ENCODE measurements around the gene NDST3. TPM values are rescaled to one million over a fixed set of nuclear protein-coding genes. Genes with fewer than 3 reads are reported as not detected.
A peak's percentile ranks its signal among the peaks of the same experiment; 100 is the strongest.

NDST3 gene
- total RNA-seq, 1 donor from 2014 or later, result 0.49 TPM

- Mint-ChIP-seq H3K27ac (no peak overlapping the region), H3K9me3 (no peaks in the 10 kb centered on the region), H3K27me3 (ENCODE audit: insufficient read depth, low read depth) (no peaks in the 10 kb centered on the region), H3K4me1 (no peaks in the 10 kb centered on the region), H3K36me3 (no peaks in the 10 kb centered on the region), H3K4me3 (no peak overlapping the region)
- no peaks in the 10 kb centered on the region for H3F3A ChIP-seq (ENCODE audit: low read depth)
- no peak for DNase-seq (ENCODE audit: low spot score)
- H3K27ac ChIP-seq, result no peak overlapping the region
- H3K36me3 ChIP-seq, result no peaks in the 10 kb centered on the region
- no peak overlapping the region for H3K4me3 ChIP-seq
- H3K79me2 ChIP-seq (ENCODE audit: low read depth), result no peaks in the 10 kb centered on the region
- no peaks in the 10 kb centered on the region for H3K4me1 ChIP-seq
- no peaks in the 10 kb centered on the region for H3K27me3 ChIP-seq
- no peaks in the 10 kb centered on the region for H3K9me3 ChIP-seq (ENCODE audit: low read depth)
- no peak overlapping the region for H3K9ac ChIP-seq
- TF ChIP-seq EZH2 (IDR thresholded peaks at IDR 0.05), result no peak
- no peak for TF ChIP-seq CTCF (IDR thresholded peaks at IDR 0.05)
- TF ChIP-seq EZH2phosphoT487 (IDR thresholded peaks at IDR 0.05), result no peak
- H2AFZ ChIP-seq (replicated peaks), result peak overlapping the region; percentile 66
- no peaks in the 10 kb centered on the region for H4K20me1 ChIP-seq (ENCODE audit: low read depth)
- no peak overlapping the region for H3K4me2 ChIP-seq
Measured at GRCh38 chr4:118190903-118191302, 156.6 kb downstream of the NDST3 start.

GRCh38 chr4:118193421-118193820 is 159.1 kb downstream of the NDST3 start:
- H3K4me1 ChIP-seq, result no peaks in the 10 kb centered on the region
- Mint-ChIP-seq H3K27ac (no peak overlapping the region), H3K4me1 (no peaks in the 10 kb centered on the region), H3K9me3 (no peaks in the 10 kb centered on the region), H3K36me3 (no peaks in the 10 kb centered on the region), H3K27me3 (ENCODE audit: insufficient read depth, low read depth) (no peaks in the 10 kb centered on the region), H3K4me3 (no peak overlapping the region)
- no peaks in the 10 kb centered on the region for H3K36me3 ChIP-seq
- no peak overlapping the region for H3K4me3 ChIP-seq
- H3K4me2 ChIP-seq, result no peak overlapping the region
- no peak overlapping the region for H2AFZ ChIP-seq (replicated peaks)
- no peak overlapping the region for H3K9ac ChIP-seq
- no peaks in the 10 kb centered on the region for H3F3A ChIP-seq (ENCODE audit: low read depth)
- H3K79me2 ChIP-seq (ENCODE audit: low read depth), result no peaks in the 10 kb centered on the region
- H3K27ac ChIP-seq, result no peak overlapping the region
- TF ChIP-seq EZH2 (IDR thresholded peaks at IDR 0.05) (no peak), CTCF (IDR thresholded peaks at IDR 0.05) (no peak), EZH2phosphoT487 (IDR thresholded peaks at IDR 0.05) (no peak)
- DNase-seq (ENCODE audit: low spot score), result no peak
- no peaks in the 10 kb centered on the region for H3K9me3 ChIP-seq (ENCODE audit: low read depth)
- H4K20me1 ChIP-seq (ENCODE audit: low read depth), result no peaks in the 10 kb centered on the region
- no peaks in the 10 kb centered on the region for H3K27me3 ChIP-seq

GRCh38 chr4:118206627-118207026 is 172.3 kb downstream of the NDST3 start:
- H3K27me3 ChIP-seq, result no peaks in the 10 kb centered on the region
- H3K4me3 Mint-ChIP-seq, result no peak overlapping the region
- no peaks in the 10 kb centered on the region for H3K9me3 ChIP-seq (ENCODE audit: low read depth)
- no peak overlapping the region for H3K27ac Mint-ChIP-seq
- H3K9me3 Mint-ChIP-seq, result no peaks in the 10 kb centered on the region
- H3K79me2 ChIP-seq (ENCODE audit: low read depth), result no peaks in the 10 kb centered on the region
- H4K20me1 ChIP-seq (ENCODE audit: low read depth), result no peaks in the 10 kb centered on the region
- H3K9ac ChIP-seq, result no peak overlapping the region
- H2AFZ ChIP-seq (replicated peaks), result no peak overlapping the region
- no peak for DNase-seq (ENCODE audit: low spot score)
- H3F3A ChIP-seq (ENCODE audit: low read depth), result no peaks in the 10 kb centered on the region
- no peaks in the 10 kb centered on the region for H3K27me3 Mint-ChIP-seq (ENCODE audit: insufficient read depth, low read depth)
- H3K4me1 Mint-ChIP-seq, result no peaks in the 10 kb centered on the region
- no peaks in the 10 kb centered on the region for H3K36me3 ChIP-seq
- H3K4me3 ChIP-seq, result no peak overlapping the region
- TF ChIP-seq EZH2phosphoT487 (IDR thresholded peaks at IDR 0.05) (no peak), EZH2 (IDR thresholded peaks at IDR 0.05) (no peak), CTCF (IDR thresholded peaks at IDR 0.05) (no peak)
- no peak overlapping the region for H3K4me2 ChIP-seq
- H3K4me1 ChIP-seq, result no peaks in the 10 kb centered on the region
- no peaks in the 10 kb centered on the region for H3K36me3 Mint-ChIP-seq
- no peak overlapping the region for H3K27ac ChIP-seq

Measured in neural progenitor cell (in vitro differentiated cells).